ENCODE data around the gene FCRL6.

- TF ChIP-seq EZH2 (IDR thresholded peaks at IDR 0.05; ENCODE audit: insufficient read depth, poor library complexity, severe bottlenecking) (no peak), EZH2phosphoT487 (IDR thresholded peaks at IDR 0.05; ENCODE audit: insufficient read depth, low read depth) (no peak)
These were observed 26.4 kb upstream of the FCRL6 start for GRCh38 chr1:159775716-159776115.
